OCI-LY1 (cell line): ENCODE data around the gene ZNF354C.

ENCODE experiments used
- H2AFZ ChIP-seq: fragments of 200-600 bp; sonication (generic), shearing (Covaris generic); 2 replicates; pipeline ENCODE4 v1.6.0; 2014; ENCODE audit warnings: antibody characterized with exemption, mild to moderate bottlenecking, low read length
- H3F3A ChIP-seq: fragments of 200-600 bp; sonication (generic), shearing (Covaris generic); 2 replicates; pipeline ENCODE4 v1.6.0; 2014; ENCODE audit warnings: mild to moderate bottlenecking, antibody characterized with exemption, low read length, moderate library complexity; ENCODE audit not compliant: insufficient read depth
- H3K27ac ChIP-seq: fragments of 200-600 bp; sonication (generic); 2 replicates; pipeline ENCODE4 v1.5.1; 2014; ENCODE audit warnings: low read length, mixed run types, mild to moderate bottlenecking, low read depth; ENCODE audit not compliant: poor library complexity, severe bottlenecking
- H3K27me3 ChIP-seq: fragments of 200-600 bp; sonication (generic); 2 replicates; pipeline ENCODE4 v1.6.0; 2014; ENCODE audit warnings: antibody characterized with exemption, mild to moderate bottlenecking, low read length, moderate library complexity; ENCODE audit not compliant: insufficient read depth
- H3K36me3 ChIP-seq: fragments of 200-600 bp; sonication (generic); 2 replicates; pipeline ENCODE4 v1.6.1; 2014; ENCODE audit warnings: mild to moderate bottlenecking, antibody characterized with exemption, low read length, moderate library complexity, mixed read lengths; ENCODE audit not compliant: insufficient read depth
- H3K4me1 ChIP-seq: fragments of 200-600 bp; sonication (generic); 2 replicates; pipeline ENCODE4 v1.5.1; 2014; ENCODE audit warnings: mild to moderate bottlenecking, low read length, moderate library complexity; ENCODE audit not compliant: insufficient read depth, severe bottlenecking
- H3K4me2 ChIP-seq: fragments of 200-600 bp; sonication (generic), shearing (Covaris generic); 2 replicates; pipeline ENCODE4 v1.6.1; 2014; ENCODE audit warnings: low read length
- H3K4me3 ChIP-seq: fragments of 200-600 bp; sonication (generic); 2 replicates; pipeline ENCODE4 v1.5.1; 2014; ENCODE audit warnings: low read length, low read depth, mild to moderate bottlenecking, mixed read lengths; ENCODE audit not compliant: poor library complexity, severe bottlenecking
- H3K79me2 ChIP-seq: fragments of 200-600 bp; shearing (Covaris generic); 2 replicates; pipeline ENCODE4 v1.6.1; 2016; ENCODE audit warnings: mixed run types, low read length, mixed read lengths; ENCODE audit not compliant: insufficient read depth
- H3K9ac ChIP-seq: fragments of 200-600 bp; sonication (generic), shearing (Covaris generic); 2 replicates; pipeline ENCODE4 v1.6.1; 2014; ENCODE audit warnings: mild to moderate bottlenecking, low read length, mixed read lengths
- H3K9me2 ChIP-seq: fragments of 200-600 bp; sonication (generic), shearing (Covaris generic); 2 replicates; pipeline ENCODE4 v1.6.1; 2014; ENCODE audit warnings: low read depth, mild to moderate bottlenecking, low read length, mixed read lengths
- H3K9me3 ChIP-seq: fragments of 200-600 bp; shearing (Covaris generic); 2 replicates; pipeline ENCODE4 v1.6.1; 2014; ENCODE audit warnings: low read length, mixed read lengths
- H4K20me1 ChIP-seq: fragments of 200-600 bp; sonication (generic), shearing (Covaris generic); 2 replicates; pipeline ENCODE4 v1.6.0; 2016; ENCODE audit warnings: mild to moderate bottlenecking, low read length; ENCODE audit not compliant: insufficient read depth
- CTCF ChIP-seq: fragments of 200-600 bp; sonication (generic), shearing (Covaris generic); IDR thresholded peaks from 2 replicates; pipeline ENCODE4 v1.5.1; 2017; ENCODE audit warnings: mild to moderate bottlenecking, antibody characterized with exemption, low read length, moderate library complexity, mixed read lengths
- EZH2 ChIP-seq: fragments of 200-600 bp; sonication (generic), shearing (Covaris generic); IDR thresholded peaks from 2 replicates; pipeline ENCODE4 v1.8.0; 2017; ENCODE audit warnings: borderline replicate concordance, mixed run types, mild to moderate bottlenecking, antibody characterized with exemption, low read length, moderate library complexity, mixed read lengths

The ZNF354C gene

GRCh38 chr5:179061025-179061424, 852 bp downstream of the ZNF354C start:
- H3K79me2 ChIP-seq, result no peaks in the 10 kb centered on the region
- H3K9me3 ChIP-seq, result no peaks in the 10 kb centered on the region
- no peak overlapping the region for H3K4me2 ChIP-seq
- no peak overlapping the region for H3K9ac ChIP-seq
- H2AFZ ChIP-seq, result no peak overlapping the region
- H3K27ac ChIP-seq, result no peak overlapping the region
- H3K36me3 ChIP-seq, result no peaks in the 10 kb centered on the region
- no peaks in the 10 kb centered on the region for H3F3A ChIP-seq
- H3K4me3 ChIP-seq, result no peak overlapping the region
- no peaks in the 10 kb centered on the region for H4K20me1 ChIP-seq
- no peaks in the 10 kb centered on the region for H3K9me2 ChIP-seq
- no peak for TF ChIP-seq CTCF
- TF ChIP-seq EZH2, result no peak
- no peaks in the 10 kb centered on the region for H3K4me1 ChIP-seq
- H3K27me3 ChIP-seq, result no peaks in the 10 kb centered on the region

GRCh38 chr5:179065703-179066102, 5.5 kb downstream of the ZNF354C start:
- Histone ChIP-seq H3K4me3 (no peak overlapping the region), H3K9ac (no peak overlapping the region), H3K27me3 (no peaks in the 10 kb centered on the region), H3K27ac (no peak overlapping the region), H3K36me3 (no peaks in the 10 kb centered on the region), H3K79me2 (no peaks in the 10 kb centered on the region), H4K20me1 (no peaks in the 10 kb centered on the region), H3K9me3 (no peaks in the 10 kb centered on the region), H3K4me2 (no peak overlapping the region), H3K4me1 (no peaks in the 10 kb centered on the region), H2AFZ (no peak overlapping the region), H3K9me2 (no peaks in the 10 kb centered on the region), H3F3A (no peaks in the 10 kb centered on the region)
- TF ChIP-seq EZH2 (no peak), CTCF (0 out of 2 replicates have a peak, but pooled peaks have one; percentile 5)

- Histone ChIP-seq H3K4me1 (no peaks in the 10 kb centered on the region), H2AFZ (no peak overlapping the region), H3K9me3 (peaks cover 34% of the 10 kb centered on the region), H3K9me2 (no peaks in the 10 kb centered on the region), H3K4me2 (no peak overlapping the region), H3K9ac (no peak overlapping the region), H4K20me1 (no peaks in the 10 kb centered on the region), H3K27ac (no peak overlapping the region), H3K4me3 (no peak overlapping the region), H3K27me3 (no peaks in the 10 kb centered on the region), H3K36me3 (no peaks in the 10 kb centered on the region), H3F3A (no peaks in the 10 kb centered on the region), H3K79me2 (no peaks in the 10 kb centered on the region)
- TF ChIP-seq EZH2 (no peak), CTCF (no peak)
Measured at GRCh38 chr5:179079165-179079987, 19.2 kb downstream of the ZNF354C start.
